Epithelial cell of esophagus (primary cell): Measurements from ENCODE around the gene MAPK8.

Experiments
- DNase-seq: peaks from one replicate; pipeline ENCODE4 v3.0.0; 2010; ENCODE audit warnings: low read depth
- H3K4me3 ChIP-seq: 2 replicates; pipeline ENCODE4 v1.5.1; 2011; ENCODE audit warnings: mild to moderate bottlenecking, low read length, control low read depth
- TF ChIP-seq, protein P1 (sequence below): IDR thresholded peaks from 2 replicates; pipeline ENCODE4 v1.5.1; 2011; ENCODE audit warnings: low read depth, mild to moderate bottlenecking, low read length, control low read depth, inconsistent platforms; ENCODE audit not compliant: insufficient read depth; ENCODE audit errors: missing control alignments

MAPK8 gene

GRCh38 chr10:48400129-48400849 lies 93.8 kb downstream of the MAPK8 start:
- no peak overlapping the region for H3K4me3 ChIP-seq
- TF ChIP-seq, protein P1, sequence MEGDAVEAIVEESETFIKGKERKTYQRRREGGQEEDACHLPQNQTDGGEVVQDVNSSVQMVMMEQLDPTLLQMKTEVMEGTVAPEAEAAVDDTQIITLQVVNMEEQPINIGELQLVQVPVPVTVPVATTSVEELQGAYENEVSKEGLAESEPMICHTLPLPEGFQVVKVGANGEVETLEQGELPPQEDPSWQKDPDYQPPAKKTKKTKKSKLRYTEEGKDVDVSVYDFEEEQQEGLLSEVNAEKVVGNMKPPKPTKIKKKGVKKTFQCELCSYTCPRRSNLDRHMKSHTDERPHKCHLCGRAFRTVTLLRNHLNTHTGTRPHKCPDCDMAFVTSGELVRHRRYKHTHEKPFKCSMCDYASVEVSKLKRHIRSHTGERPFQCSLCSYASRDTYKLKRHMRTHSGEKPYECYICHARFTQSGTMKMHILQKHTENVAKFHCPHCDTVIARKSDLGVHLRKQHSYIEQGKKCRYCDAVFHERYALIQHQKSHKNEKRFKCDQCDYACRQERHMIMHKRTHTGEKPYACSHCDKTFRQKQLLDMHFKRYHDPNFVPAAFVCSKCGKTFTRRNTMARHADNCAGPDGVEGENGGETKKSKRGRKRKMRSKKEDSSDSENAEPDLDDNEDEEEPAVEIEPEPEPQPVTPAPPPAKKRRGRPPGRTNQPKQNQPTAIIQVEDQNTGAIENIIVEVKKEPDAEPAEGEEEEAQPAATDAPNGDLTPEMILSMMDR, result no peak
- peak; percentile 52 for DNase-seq

DNA sequence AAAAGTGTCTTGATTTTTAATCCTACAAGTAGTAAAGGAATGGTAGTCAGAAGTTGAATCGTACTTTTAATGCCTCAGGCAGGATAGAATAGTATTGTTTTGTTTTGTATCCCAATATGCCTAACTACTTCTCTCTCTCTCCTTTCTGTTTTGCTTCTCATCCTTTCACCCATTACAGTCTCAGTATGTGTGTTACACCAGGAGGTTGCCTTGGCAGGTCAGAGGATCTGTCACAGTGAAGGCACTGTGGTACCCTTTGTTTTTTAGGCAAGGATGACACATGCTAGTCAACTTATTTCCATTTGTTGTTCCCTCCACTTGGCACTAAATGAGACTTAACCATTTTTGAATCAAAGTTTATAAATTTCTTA lies 94.4 kb downstream of the MAPK8 start:
- no peak for DNase-seq
- TF ChIP-seq, protein P1, result no peak
- H3K4me3 ChIP-seq, result no peak overlapping the region

DNA sequence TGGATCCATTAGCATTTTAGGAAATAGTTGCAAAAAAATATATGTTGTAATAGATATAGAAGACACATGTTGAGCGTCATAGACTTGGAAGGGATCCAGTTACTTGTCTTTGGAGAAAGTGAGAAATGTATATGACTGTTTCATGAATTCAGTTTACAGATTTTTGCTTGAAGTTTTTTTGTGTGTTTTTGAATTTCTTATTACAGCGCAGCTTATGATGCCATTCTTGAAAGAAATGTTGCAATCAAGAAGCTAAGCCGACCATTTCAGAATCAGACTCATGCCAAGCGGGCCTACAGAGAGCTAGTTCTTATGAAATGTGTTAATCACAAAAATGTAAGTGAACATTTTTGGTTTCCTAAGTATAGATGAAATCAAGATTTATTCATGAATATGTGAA lies 98.2 kb downstream of the MAPK8 start:
- H3K4me3 ChIP-seq, result no peak overlapping the region
- TF ChIP-seq, protein P1, result no peak
- DNase-seq, result no peak

DNA sequence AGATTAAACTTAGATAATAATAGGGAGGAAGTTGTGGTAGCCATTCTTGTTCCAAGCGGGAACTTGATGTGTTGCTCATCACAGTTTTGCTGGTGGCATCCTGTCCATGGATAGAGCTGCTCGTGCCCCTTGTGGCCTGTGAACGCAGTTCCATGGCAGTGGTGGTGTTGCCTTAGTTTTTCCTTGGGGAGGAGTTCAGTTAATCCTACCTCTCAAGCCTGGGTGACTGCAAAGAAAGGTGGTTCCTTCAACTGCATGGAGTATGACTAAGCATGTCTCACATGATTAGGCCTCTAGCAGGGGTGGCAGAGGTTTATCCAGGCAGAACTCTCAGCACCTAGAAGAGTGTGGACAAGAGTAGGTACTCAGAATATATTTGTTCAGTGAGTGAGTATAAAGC lies 99.7 kb downstream of the MAPK8 start:
- H3K4me3 ChIP-seq, result no peak overlapping the region
- TF ChIP-seq, protein P1, result peak; percentile 46
- DNase-seq, result peak; percentile 92

- DNase-seq, result no peak
- H3K4me3 ChIP-seq, result no peak overlapping the region
- TF ChIP-seq, protein P1, result no peak
Observed at GRCh38 chr10:48406658-48407057, 100.2 kb downstream of the MAPK8 start.

GRCh38 chr10:48410503-48410902 lies 104.0 kb downstream of the MAPK8 start:
- no peak for DNase-seq
- TF ChIP-seq, protein P1, result no peak
- no peak overlapping the region for H3K4me3 ChIP-seq

DNA sequence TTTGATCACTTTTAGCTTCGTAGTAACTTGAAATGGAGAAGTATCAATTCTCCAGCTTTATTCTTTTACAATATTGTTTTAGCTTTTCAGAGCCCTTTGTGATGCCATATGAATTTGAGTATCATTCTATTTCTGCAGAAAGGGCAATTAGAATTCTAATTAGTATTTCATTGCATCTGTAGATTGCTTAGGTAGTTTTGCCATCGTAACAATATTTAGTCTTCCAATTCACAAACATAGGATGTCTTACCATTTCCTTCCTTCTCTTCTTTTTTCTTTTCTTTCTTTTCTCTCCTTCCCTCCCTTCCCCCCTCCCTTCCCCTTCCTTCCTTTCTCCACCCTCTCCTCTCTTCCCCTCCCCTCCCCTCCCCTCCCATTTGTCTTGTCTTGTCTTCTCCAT lies 105.0 kb downstream of the MAPK8 start:
- DNase-seq, result no peak
- no peak overlapping the region for H3K4me3 ChIP-seq
- TF ChIP-seq, protein P1, result no peak
